OCI-LY3 (cell line): ENCODE results near the gene FAHD1.
"Not testable (repeated sequence)": the region's sequence is repeated elsewhere in the genome, so short reads cannot be mapped to it uniquely, and the experiment has no call there.

Source experiments
- CTCF ChIP-seq: fragments of 200-600, 300-600 bp; sonication (generic); IDR thresholded peaks from 2 replicates; pipeline ENCODE4 v1.5.1; 2014; ENCODE audit warnings: antibody characterized with exemption, low read length, low read depth
- EZH2phosphoT487 ChIP-seq: fragments of 200-600 bp; shearing (Covaris generic); IDR thresholded peaks from 2 replicates; pipeline ENCODE4 v1.6.1; 2018; ENCODE audit warnings: antibody characterized with exemption, mixed run types, low read depth

DNA sequence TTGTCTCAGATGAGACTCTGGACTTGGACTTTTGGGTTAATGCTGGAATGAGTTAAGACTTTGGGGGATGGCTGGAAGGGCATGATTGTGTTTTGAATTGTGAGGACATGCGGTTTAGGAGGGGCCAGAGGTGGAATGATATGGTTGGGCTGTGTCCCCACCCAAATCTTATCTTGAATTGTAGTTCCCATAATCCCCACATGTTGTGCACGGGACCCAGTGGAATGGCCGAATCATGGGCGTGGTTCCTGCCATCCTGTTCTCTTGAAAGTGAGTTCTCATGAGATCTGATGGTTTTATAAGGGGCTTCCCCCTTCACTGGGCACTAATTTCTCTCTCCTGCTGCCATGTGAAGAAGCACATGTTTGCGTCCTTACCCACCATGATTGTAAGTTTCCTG is 27.7 kb upstream of the FAHD1 start:
- not testable (repeated sequence) for TF ChIP-seq CTCF, EZH2phosphoT487
